Dermis microvascular lymphatic vessel endothelial cell (primary cell): ENCODE measurements around the gene CPA5. TPM values are rescaled to one million over a fixed set of nuclear protein-coding genes. Genes with fewer than 3 reads are reported as not detected.
"Not testable (repeated sequence)": the region's sequence is repeated elsewhere in the genome, so short reads cannot be mapped to it uniquely, and the experiment has no call there.

Experiments
- DNase-seq, 2 donors: peaks; one replicate each; pipeline versions ENCODE4 v3.0.0 to v3.0.0-alpha.2; 2010; ENCODE audit warnings: low read depth in 2 of 2
- total RNA-seq: library from RNA; depleted of rRNA; stranded (reverse); fragments of >200 nt; gene quantifications from 2 replicates; pipeline ENCODE4 v1.2.1, GENCODE V29; 2014

The CPA5 gene, protein sequence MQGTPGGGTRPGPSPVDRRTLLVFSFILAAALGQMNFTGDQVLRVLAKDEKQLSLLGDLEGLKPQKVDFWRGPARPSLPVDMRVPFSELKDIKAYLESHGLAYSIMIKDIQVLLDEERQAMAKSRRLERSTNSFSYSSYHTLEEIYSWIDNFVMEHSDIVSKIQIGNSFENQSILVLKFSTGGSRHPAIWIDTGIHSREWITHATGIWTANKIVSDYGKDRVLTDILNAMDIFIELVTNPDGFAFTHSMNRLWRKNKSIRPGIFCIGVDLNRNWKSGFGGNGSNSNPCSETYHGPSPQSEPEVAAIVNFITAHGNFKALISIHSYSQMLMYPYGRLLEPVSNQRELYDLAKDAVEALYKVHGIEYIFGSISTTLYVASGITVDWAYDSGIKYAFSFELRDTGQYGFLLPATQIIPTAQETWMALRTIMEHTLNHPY
- total RNA-seq = not detected in 2 replicates

DNA sequence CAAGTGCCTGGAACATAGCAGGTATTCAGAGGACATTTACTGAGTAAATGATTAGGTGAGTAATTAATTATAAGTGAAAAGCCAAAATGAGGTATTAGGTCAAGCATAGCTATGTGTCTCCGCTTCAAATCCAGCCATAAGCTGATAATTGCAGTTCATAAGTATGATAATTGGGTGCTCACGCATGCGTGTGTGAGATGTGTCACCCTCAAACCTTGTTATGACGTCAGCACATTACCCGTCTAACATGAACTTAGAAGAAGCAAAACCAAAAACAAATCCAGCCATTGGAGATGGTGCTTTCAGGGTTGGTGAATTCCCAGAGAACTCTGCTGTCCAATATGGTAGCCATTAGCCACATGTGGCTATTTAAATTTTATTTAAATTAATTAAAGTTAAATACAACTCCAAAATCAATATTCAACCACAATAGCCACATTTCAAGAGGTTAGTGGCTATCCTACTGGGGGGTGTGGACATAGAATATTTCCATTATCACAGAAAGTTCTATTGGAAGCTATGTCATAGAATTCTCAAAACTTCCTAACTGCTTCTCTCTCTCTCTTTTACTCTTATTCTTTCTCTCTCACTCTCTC is at the start of gene CPA5:
Gene CPA5, plus strand, starts transcription at position 546 of the 596 bp plus-strand sequence. CDS start 1,670 bp downstream, outside the sequence.
- DNase-seq = no peak

DNA sequence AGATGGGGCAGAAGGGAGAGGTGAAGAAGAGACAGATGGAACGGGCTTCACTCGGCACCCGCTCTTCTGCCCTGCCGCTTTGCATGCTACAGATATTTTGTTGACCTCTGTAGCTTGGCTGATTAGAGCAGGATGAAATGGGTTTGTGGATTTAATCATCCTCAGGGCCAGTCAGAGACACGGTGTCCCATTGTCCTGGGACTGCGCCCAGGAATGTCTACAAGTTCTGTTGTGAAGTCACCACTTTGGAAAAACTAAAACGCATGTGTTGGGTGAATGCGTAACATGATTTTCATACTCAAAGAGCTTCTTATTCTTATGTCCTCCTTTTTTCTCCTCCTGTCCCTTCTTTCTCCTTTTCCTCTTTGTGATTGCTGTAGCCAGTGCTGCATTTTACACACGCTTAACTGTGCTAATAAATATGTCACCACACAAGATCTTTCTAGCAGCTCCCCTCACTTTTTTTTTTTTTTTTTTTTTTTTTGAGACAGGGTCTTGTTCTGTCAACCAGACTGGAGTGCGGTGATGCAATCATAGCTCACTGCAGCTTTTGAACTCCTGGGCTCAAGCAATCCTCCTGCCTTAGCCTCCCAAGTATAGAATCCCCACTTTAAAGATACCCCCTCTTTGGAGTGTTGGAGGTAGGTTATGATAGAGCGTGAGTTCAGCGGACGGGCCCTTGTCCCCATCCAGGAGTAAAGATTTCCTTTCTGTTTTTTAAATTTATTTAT is 48.2 kb upstream of the CPA5 start:
- DNase-seq = no peak

DNA sequence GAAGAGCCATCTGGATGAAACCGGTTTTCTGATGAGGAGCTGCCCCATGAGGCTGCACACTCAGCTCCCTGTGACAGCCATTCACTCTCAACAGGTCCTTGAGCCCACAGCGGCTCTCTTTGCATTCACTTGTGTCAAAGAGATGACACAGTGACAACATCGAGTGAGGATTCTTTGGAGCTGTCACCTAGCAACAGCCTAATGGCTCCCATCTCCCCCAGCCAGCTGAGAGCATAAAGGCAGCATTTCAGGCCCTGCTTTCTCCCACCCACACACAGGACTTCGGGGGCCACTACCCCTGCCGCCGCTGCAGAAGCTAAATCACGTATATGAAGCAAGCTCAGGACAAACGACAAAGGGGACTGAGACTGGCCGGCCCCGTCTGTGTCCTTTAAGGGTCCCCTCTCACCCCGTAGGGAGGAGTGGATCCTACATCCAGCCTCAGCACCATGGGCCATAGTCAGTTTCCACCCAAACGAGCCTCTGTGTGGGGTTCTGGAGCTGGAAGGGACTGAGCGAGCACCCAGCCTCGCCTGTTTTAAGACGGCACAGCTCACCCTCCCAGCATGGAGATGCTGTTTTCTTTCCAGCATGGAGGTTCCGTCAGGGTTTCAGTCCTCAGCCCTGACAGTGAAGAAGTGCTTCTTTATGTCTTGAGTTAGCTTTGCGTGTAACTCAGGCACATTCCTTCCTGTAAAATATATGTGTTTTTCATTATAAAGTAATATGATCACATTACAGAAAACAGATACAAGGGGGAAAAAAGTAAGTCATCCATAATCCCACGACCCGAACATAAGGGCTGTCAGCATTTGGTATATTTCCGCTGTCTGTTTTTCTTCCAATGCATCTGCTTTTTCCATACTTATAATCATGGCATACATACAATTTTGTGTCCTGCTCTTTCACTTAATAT is 46.7 kb upstream of the CPA5 start:
- DNase-seq = no peak

DNA sequence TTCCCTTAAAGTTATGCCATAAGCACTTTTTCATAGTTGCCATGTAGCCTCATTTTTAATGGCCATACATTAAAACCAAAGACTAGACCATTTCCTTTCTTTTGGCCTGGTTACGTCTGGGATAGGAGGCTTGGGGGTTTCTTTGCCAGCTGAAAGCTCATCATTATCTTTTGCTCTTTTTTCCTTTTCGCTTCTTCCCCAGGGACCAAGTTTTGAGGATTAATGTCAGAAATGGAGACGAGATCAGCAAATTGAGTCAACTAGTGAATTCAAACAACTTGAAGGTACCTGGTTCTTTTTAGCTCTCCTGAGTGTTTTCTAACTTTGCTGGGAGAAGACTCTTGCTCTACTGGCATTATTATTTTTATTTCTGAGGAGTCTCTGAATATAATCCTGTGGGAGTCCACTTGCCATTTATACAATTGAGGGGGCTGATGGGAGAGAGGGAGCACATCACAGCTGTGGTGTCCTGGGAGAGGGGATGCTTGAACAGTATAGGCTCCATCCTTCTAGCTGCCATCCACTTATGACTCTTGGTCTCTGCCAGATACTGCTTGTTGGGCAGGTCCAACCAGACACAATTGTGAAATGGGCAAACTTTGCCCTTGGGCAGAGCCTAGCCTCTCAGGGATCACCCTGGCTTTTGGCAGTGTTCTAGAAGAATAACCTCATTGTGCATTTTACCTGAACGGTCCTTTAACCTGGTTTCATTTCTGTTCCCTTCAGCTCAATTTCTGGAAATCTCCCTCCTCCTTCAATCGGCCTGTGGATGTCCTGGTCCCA is 45.9 kb upstream of the CPA5 start:
- no peak for DNase-seq

DNA sequence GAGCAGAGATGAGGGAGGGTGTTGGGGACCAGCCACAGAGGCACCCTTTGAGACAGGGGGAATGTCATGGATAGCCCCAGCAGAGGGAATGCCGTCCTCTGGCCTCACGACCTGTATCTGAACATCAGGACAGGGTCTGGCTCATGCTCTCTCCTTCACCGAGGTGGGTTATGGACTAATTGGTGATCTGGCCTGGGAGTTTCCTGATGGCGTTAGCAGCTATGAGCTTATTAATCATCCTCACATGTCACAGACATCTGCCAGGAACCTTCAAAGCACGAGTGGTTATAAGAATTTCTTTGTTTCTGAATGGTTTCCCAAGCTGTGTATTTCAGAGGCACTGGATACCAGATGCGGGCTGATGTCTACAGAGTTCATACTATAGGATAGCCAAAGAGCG is 44.8 kb upstream of the CPA5 start:
- DNase-seq = no peak

DNA sequence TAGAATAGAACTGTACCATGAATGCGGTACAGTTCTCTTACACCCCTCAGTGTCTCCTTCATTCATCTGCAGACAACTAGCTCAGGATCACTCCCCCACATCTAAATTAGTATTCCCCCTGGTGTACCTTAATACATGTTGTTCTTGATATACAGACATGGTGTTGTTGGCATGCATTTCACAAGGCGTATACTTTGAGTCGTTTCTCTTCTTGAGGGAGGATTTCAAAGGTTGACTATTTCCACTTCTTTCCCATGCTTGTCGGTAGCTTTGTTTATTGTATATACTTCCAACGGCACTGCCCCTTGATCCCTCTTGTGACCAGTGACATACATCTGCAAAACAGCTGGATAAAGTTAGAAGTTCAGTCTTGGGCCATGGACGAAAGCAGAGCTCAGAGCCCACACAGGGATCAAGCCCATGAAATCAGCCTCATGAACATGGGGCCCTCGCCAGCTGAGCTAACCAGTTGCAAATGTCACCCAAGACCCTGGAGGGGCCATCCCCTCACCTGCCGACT is 43.1 kb upstream of the CPA5 start:
- no peak for DNase-seq

DNA sequence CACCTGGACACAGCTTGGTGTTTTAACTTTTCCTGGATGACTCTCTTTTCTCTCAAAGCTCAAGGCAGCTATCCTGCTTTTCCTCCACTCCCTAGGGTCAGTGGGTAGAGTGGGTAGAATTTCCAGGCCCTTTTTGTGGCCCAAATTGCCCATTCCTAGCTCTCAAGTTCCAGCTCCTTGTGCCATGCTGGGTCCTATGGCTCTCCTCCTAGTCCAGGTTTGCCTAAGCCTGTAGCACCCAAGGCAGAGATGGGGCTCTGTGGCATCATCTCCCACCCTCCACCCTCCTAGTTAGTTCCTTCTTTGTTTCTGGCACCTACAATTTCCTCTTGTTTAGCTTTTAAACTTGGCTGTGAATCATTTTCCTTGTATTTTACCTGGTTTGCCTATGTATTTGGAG is 42.0 kb upstream of the CPA5 start:
- DNase-seq = no peak

DNA sequence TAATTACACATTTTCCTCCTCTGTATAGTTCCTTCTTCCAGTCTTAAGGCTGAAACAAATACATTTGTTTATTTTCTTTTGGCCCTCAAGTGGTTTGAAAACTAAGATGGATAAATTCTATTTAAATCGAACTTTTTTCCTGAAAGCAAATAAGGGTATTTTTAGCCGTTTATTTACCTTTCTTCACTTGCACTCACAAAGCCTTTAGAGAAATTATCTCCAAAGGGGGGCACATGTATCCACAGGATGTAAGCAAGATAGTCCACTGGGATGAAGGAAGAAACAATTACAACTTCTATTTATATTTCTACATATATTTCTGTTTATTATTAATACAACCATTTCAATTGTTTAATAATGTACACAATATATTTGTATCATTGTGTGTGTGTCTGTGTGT is 41.5 kb upstream of the CPA5 start:
- no peak for DNase-seq

DNA sequence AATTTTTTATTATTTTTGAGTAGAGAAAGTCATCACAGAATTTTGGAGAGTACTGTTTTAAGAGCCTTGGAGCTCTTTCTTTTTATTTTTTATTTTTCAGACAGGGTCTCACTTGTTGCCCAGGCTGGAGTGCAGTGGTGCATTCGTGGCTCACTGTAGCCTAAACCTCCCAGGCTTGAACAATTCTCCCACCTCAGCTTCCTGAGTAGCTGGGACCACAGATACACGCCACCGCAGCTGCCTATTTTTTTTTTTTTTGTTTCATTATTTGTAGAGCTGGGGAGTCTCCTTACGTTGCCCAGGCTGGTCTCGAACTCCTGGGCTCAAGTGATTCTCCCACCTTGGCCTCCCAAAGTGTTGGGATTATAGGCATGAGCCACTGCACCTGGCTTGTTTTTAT is 41.1 kb upstream of the CPA5 start:
- DNase-seq = no peak

DNA sequence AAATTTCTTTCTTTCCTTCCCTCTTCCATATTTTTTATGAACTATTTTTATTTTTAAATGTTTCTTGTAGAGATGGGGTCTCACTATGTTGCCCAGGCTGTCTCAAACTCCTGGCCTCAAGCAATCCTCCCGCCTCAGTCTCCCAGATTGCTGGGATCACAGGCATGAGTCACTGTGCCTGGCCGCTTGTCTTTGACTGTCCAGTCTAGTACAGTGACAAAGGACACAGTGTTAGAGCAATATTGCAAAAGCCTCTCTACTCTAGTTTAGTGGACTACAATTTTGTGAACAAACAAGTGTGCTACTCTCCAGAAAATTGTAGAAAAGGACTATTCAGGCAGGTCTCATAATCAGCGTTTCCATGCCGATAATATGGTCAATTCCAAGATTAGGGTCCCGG is 40.6 kb upstream of the CPA5 start:
- no peak for DNase-seq

DNA sequence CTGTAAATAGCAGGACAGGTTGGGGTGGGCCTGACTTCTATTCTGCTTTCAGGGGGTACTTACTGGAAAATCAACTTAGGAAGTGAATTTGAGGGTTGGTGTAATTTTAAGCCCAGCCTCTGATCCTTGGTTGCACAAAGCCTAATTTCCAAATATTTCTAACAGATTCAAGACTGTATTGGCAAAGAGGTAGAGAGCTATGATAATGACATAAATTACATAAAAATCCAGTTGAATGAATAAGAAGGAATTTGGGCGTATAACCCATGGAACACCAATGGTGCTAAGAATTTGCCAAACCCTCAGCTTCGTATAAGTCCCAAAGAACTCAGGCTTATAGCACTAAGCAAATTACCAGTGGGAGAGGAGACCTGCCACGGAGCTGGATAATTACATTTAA is 39.7 kb upstream of the CPA5 start:
- no peak for DNase-seq

DNA sequence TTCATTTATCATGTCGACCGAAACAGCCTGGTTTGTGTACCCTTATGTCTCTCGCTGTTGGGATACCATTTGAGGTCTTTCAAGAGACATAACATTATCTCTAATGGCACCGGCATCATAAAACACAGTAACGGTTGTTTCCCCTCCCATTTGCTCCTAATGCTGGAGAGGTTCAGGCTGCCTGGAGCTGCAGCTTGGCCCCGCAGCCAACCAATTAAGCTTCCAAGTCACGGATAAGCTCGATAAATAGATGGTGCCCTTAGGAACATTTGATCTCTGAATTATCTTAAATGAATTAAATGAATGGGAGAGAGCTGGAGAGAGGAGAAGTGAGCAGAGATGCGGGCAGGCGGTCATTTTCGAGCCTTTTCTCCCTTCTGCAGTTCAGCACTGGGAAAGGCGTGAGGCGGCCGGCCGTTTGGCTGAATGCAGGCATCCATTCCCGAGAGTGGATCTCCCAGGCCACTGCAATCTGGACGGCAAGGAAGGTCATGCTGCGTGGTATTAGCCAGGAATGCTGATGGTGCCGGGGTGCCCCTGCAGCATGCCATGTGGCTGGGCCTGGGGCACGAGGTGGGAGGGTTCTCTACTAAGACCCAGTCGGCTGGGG is 39.1 kb upstream of the CPA5 start:
- DNase-seq = no peak

DNA sequence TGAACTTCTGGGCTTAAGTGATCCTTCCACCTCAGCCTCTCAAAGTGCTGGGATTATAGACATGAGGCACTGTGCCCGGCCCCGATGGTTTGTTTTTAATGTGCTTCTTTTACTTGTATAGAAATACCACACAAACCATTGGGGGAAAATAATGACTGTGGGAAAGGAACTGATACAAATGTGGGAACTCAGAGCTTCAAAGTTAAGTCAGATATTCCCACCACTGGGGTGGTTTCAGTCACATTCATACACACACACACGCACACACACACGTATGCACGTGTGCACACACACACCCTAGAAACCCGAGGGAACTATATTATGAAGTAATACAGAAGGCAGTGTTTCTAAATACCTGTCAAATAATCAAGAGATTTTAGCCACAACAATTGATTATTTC is 34.6 kb upstream of the CPA5 start:
- DNase-seq = no peak

DNA sequence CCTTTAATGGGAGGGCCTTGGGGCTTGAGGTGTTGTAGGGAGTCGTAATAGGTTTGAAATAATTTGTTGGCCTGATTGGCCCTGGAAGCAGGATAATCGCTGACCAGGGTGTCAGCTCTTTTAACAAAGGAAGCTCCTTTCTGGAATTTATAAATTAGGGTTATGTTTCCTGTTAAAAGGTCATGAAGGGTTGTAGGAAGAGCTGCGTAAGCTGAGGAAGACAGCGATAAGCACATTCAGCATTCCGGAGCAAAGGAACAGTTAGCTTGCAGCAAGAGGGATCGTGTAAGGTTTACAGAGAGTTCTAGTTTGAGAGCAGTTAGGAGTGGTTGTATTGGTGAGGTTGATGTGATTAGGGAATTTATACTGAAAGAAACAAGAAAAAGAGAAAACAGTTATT is 30.3 kb upstream of the CPA5 start:
- no peak for DNase-seq

DNA sequence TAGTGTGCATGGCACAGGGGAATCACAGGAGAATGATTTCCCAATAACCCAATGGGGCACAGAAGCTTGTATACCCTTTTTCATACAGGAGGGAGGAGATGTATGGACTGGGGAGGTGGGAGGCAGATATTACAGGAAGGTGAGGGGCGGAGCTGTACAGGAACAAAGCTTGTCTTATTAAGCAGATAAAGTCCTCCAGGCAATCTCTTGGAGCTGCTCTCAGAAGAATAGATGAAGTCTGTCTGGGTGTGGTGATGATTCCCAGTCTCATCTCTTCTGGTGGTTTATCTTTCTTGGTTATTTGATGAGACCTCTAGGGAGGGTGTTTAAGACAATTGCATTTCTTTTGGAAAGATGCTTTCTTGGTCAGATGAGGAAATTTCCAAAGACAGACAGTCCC is 25.1 kb upstream of the CPA5 start:
- no peak for DNase-seq

DNA sequence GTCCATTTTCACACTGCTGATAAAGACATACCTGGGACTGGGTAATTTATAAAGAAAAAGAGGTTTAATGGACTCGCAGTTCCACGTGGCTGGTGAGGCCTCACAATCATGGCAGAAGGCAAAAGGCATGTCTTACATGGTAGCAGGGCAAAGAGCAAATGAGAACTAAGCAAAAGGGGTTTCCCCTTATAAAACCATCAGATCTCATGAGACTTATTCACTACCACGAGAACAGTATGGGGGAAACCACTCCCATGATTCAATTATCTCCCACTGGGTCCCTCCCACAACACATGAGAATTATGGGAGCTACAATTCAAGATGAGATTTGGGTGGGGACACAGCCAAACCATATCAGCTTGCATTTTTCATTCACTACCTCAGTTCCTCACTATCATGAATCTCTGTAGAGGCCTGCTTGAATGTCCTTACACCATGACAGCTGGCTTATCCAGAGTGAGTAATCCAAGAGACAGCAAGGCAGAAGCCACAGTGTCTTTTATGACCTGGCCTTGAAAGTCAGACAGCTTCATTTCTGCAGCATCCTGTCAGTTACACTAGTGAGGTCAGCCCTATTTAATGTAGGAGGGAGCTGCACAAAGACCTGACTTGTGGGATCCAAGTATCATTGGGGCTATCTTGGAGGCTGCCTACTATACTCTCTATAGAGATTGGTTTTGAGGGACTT is 22.9 kb upstream of the CPA5 start:
- not testable (repeated sequence) for DNase-seq

DNA sequence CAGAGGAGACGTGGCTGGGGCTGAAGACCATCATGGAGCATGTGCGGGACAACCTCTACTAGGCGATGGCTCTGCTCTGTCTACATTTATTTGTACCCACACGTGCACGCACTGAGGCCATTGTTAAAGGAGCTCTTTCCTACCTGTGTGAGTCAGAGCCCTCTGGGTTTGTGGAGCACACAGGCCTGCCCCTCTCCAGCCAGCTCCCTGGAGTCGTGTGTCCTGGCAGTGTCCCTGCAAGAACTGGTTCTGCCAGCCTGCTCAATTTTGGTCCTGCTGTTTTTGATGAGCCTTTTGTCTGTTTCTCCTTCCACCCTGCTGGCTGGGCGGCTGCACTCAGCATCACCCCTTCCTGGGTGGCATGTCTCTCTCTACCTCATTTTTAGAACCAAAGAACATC is 22.0 kb upstream of the CPA5 start:
- DNase-seq = no peak

DNA sequence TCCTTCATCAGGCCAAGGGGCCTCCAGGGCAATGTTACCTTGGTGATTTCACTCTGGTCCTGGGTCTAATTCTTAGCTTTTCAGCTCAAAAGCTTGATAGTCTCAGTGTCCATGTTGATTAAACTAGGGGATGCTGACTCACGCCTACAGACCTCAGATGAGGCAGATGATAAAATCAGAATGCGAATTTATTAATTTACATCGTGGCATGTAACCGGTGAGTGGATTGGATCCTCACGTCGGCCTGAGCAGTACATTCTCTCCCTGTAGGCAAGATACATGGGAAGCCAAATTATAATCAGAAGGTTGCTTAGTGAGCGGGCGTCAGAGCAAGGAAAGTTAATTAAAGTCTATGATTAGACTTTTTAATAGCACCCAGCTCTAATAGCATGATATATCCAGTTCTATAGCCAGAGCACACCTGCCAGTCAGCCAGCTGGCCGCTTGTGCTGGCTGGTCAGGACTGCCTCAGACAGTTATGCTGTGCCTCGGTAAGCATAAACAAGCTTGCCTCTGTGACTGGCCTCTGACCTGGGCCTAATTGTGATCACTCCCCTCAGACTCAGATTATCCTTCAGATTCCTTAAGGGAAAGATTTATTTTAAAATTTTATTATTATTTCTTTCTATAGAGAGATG is 20.2 kb upstream of the CPA5 start:
- DNase-seq = no peak

DNA sequence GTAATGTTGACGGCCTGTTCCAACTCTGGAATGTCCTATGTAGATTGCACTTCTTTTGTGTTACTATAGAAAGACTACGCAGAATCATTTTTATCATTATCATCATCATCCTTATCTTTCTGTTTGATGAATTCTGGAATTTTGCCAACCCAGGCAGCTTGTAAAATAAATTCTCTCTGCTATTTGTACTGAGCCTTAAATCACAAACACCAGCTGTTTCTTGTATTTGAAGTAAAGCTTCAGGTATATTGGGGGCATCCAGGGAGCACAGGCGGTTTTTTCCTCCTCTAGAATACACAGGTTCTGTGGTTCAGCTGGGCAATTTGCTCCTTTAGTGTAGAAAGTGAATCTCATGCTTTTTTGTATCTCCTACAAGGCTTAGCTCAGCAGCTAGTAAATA is 14.9 kb upstream of the CPA5 start:
- DNase-seq = no peak
